Uterus (tissue), 2 donors: ENCODE results near the gene ADAMTS2.

Source experiments
- CTCF ChIP-seq, 4 experiments: fragments of 200-600 bp in 2 of 4; fragments of 450-650 bp in 2 of 4; sonication (generic) in 2 of 4; IDR thresholded peaks; one replicate each; pipeline ENCODE4 v1.5.1; 2016 to 2019; ENCODE audit warnings: antibody characterized with exemption in 4 of 4, mild to moderate bottlenecking in 2 of 4, moderate library complexity in 1 of 4
- POLR2A ChIP-seq, 2 donors: fragments of 450-650 bp; IDR thresholded peaks; one replicate each; pipeline ENCODE4 v1.6.1; 2016; ENCODE audit warnings: antibody characterized with exemption in 2 of 2, mild to moderate bottlenecking in 1 of 2, moderate library complexity in 1 of 2

- TF ChIP-seq CTCF (IDR thresholded peaks at IDR 0.05) (no peak), POLR2A (IDR thresholded peaks at IDR 0.05) (no peak)
Observed at GRCh38 chr5:179258001-179258921, 87.0 kb downstream of the ADAMTS2 start.
